ENCODE measurements around the gene ARID3B. TPM values are rescaled to one million over a fixed set of nuclear protein-coding genes. Genes with fewer than 3 reads are reported as not detected.
"Not testable (repeated sequence)": the region's sequence is repeated elsewhere in the genome, so short reads cannot be mapped to it uniquely, and the experiment has no call there.

Gene ARID3B, protein sequence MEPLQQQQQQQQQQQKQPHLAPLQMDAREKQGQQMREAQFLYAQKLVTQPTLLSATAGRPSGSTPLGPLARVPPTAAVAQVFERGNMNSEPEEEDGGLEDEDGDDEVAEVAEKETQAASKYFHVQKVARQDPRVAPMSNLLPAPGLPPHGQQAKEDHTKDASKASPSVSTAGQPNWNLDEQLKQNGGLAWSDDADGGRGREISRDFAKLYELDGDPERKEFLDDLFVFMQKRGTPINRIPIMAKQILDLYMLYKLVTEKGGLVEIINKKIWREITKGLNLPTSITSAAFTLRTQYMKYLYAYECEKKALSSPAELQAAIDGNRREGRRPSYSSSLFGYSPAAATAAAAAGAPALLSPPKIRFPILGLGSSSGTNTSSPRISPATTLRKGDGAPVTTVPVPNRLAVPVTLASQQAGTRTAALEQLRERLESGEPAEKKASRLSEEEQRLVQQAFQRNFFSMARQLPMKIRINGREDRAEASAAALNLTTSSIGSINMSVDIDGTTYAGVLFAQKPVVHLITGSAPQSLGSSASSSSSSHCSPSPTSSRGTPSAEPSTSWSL
- 10 to 100 TPM; 39.4 to 43.0 TPM for total RNA-seq

DNA sequence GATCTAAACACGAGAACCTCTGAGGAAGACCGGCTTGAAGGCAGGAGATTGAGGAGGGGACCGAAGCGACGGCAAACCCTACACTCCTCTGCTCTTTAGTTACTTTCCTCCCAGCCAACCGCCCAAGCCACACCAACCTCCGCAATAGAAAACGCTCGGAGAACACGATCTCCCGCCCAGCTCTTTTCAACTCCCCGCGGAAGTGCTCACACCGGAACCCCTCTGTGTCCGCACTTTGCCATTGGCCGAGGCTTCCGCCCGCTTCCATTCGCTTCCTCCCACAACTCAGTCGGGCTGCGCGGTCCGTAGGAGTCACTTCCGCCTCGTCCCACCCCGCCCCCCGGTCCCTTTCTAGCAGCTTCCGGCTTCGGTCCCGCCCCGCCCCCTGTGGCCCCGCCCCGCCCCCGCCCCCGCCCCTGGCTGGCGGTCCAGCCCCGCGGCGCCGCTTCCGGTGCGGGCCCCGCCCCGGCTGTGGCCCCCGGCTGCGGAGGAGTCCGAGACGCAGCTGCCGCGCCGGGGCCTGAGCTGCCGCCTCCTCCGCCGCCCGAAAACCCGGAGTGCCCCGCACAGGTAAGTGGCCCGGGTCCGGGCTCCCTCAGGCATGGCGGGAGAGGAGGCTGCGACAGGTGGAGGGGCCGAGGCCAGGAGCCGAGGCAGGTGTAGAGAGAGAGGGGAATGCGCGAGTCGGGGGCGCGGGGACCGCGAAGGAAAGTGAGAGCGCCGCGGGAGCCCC is at the start of gene ARID3B:
Gene ARID3B (plus strand): TSS at position 460 of the 733 bp plus-strand sequence. CDS start 2,717 bp downstream, outside the sequence.
- Mint-ChIP-seq H3K27me3 (no peaks in the 10 kb centered on the region), H3K36me3 (peaks cover 29% of the 10 kb centered on the region), H3K27ac (peak within 1 kb of the TSS; percentile 97), H3K9me3 (no peaks in the 10 kb centered on the region), H3K4me1 (peaks cover 42% of the 10 kb centered on the region), H3K4me3 (peak within 1 kb of the TSS; percentile 94)
- POLR2A ChIA-PET = interaction anchor here (0.7 to 4.2 kb wide), 24 partner anchors 9 to 911 kb away, joined by 3 to 47 read pairs (median 6); partner anchors contain the start of genes CLK3, CSK, SIN3A and UBL7
- DNase-seq (peak; percentile 88), ATAC-seq (ENCODE audit: low read depth) (peak; percentile 92)

DNA sequence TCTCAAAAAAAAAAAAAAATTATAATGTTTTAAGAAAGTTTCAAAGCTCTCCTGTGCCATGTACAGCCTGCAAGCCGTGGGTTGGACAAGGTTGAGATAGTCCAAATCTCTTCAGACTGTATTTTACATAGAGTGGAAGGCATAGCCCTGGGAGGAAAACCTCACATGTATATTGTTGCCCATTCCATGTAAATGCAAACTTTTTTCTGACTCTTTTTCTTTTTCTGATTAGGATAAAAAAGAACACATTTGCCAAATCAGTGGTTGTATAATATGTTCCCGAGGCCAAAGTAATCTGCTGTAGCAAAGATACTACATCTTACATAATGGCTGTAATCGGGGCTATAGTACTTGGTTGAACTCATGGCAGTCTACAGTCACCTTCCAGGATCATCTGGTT is 44.4 kb upstream of the ARID3B start:
- POLR2A ChIA-PET = no interaction called here
- H3K4me3 Mint-ChIP-seq = no peak overlapping the region
- no peaks in the 10 kb centered on the region for H3K9me3 Mint-ChIP-seq

DNA sequence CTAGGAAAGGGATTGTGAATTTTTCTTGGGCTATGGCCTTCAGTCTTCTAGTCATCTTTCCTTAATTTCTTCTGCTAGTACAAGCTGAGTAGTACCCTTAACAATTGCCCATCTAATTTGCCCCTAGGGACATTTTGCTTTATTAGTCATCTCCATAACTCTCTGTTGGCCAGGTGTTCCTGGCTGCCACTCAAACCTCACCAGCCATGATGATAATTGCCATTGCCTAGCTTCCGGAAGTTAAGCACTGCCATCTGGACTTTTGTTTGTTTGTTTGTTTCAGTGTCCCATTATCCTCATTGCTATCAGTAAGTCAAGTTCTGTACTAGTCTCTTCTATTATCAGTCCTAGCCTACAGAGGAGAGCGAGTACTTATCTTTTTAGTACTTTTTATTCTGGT is 43.4 kb upstream of the ARID3B start:
- H3K27ac Mint-ChIP-seq = no peak overlapping the region
- peaks cover 8% of the 10 kb centered on the region for H3K36me3 Mint-ChIP-seq
- no peak overlapping the region for H3K4me3 Mint-ChIP-seq
- no peaks in the 10 kb centered on the region for H3K9me3 Mint-ChIP-seq
- ATAC-seq (ENCODE audit: low read depth) = no peak
- peaks cover 2% of the 10 kb centered on the region for H3K4me1 Mint-ChIP-seq
- POLR2A ChIA-PET = no interaction called here
- no peaks in the 10 kb centered on the region for H3K27me3 Mint-ChIP-seq
- no peak for DNase-seq

More for the DNA sequence above, 44.4 kb upstream of the ARID3B start:
- no peak for ATAC-seq (ENCODE audit: low read depth)
- Mint-ChIP-seq H3K4me1 (no peaks in the 10 kb centered on the region), H3K36me3 (peaks cover 6% of the 10 kb centered on the region), H3K27me3 (no peaks in the 10 kb centered on the region), H3K27ac (no peak overlapping the region)
- no peak for DNase-seq

DNA sequence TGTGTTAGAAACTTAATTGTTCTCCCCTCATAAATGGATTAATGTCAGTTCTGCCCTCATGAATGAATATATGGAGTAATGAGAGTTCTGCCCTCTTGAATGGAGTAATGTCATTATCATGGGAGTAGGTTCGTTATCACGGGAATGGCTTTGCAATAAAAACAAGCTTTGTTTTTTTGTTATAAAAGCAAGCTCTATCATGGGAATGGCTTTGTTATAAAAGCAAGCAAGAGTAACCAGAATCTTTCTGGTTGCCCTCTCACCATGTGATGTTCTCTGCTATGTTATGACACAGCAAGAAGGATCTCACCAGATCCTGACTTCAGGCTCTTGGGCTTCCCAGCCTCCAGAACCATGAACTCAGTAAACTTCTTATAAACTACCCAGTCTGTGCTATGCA is 41.7 kb upstream of the ARID3B start:
- no peaks in the 10 kb centered on the region for H3K27me3 Mint-ChIP-seq
- POLR2A ChIA-PET = no interaction called here
- H3K4me1 Mint-ChIP-seq = peaks cover 5% of the 10 kb centered on the region
- ATAC-seq (ENCODE audit: low read depth) (no peak), DNase-seq (no peak)
- no peak overlapping the region for H3K4me3 Mint-ChIP-seq
- no peaks in the 10 kb centered on the region for H3K9me3 Mint-ChIP-seq
- H3K27ac Mint-ChIP-seq = no peak overlapping the region
- peaks cover 16% of the 10 kb centered on the region for H3K36me3 Mint-ChIP-seq

DNA sequence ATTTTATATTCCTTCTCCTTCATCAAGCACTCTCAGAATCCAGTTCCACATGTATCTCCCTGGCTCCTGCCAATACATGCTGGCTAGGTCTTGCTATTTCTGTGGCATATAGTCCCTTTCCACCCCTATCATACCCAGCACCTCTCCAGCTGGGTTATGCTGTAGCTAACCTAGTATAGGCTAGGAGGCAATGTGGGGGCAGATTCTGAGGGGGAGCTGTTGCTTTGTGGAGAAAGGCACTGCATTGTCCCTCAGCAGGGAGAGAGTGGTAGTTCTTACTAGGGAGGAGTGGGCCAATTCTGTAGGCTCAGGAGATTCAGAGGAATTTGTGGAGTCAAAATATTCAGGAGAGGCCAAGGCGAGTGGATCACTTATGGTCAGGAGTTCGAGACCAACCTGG is 40.6 kb upstream of the ARID3B start:
- Mint-ChIP-seq H3K27me3 (no peaks in the 10 kb centered on the region), H3K4me1 (peaks cover 5% of the 10 kb centered on the region), H3K9me3 (no peaks in the 10 kb centered on the region), H3K27ac (no peak overlapping the region), H3K36me3 (peaks cover 16% of the 10 kb centered on the region), H3K4me3 (no peak overlapping the region)
- ATAC-seq (ENCODE audit: low read depth) (no peak), DNase-seq (no peak)
- POLR2A ChIA-PET = interaction anchor here (0.6 kb wide), 1 partner anchor 28 kb away, joined by 4 read pairs; no protein-coding TSS in a partner anchor

DNA sequence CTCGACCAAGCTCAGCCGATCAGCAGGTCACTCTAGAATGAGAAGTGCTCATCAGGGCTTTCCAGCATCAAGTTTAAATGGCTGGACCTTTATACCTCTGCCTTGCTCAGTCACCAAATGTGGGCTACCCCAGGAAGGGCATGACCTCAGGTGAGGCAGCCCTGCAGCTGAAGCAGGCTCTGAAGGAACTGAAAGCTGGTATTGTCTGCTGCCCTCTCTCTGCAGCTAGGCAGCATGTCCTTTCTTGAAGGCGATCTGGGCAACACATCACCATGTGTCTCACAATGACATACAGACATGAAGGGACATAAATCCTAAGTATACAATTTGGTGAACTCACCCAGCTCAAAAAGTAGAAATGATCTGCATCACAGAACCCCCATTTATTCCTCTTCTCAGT is 38.7 kb upstream of the ARID3B start:
- no peak overlapping the region for H3K4me3 Mint-ChIP-seq
- no peak for DNase-seq
- POLR2A ChIA-PET = interaction anchor here (0.6 to 1.2 kb wide), 3 partner anchors 14 to 85 kb away, joined by 3 to 4 read pairs (median 3); partner anchors contain the start of gene ARID3B
- no peaks in the 10 kb centered on the region for H3K9me3 Mint-ChIP-seq
- ATAC-seq (ENCODE audit: low read depth) = peak; percentile 54
- peaks cover 5% of the 10 kb centered on the region for H3K4me1 Mint-ChIP-seq
- no peak overlapping the region for H3K27ac Mint-ChIP-seq
- no peaks in the 10 kb centered on the region for H3K27me3 Mint-ChIP-seq
- H3K36me3 Mint-ChIP-seq = peaks cover 17% of the 10 kb centered on the region

DNA sequence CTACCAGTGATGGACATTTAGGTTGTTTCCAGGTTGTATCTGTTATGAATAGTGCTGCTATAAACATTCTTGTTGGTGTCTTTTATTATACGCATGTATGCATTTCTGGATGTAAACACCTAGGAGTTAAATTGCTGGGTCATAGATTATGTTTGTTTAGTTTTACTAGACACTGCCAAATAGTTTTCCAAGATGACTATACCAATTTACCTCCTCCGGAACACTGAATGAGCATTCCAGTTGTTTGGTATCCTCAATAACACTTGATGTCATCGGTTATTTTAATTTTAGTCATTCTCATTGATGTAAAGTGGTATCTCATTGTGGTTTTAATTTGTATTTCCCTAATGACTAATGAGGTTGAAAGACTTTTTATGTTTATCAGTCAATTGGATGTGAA is 36.6 kb upstream of the ARID3B start:
- H3K27me3 Mint-ChIP-seq = no peaks in the 10 kb centered on the region
- DNase-seq (no peak), ATAC-seq (ENCODE audit: low read depth) (no peak)
- H3K9me3 Mint-ChIP-seq = no peaks in the 10 kb centered on the region
- peaks cover 17% of the 10 kb centered on the region for H3K36me3 Mint-ChIP-seq
- no peak overlapping the region for H3K27ac Mint-ChIP-seq
- no peak overlapping the region for H3K4me3 Mint-ChIP-seq
- peaks cover 5% of the 10 kb centered on the region for H3K4me1 Mint-ChIP-seq
- POLR2A ChIA-PET = no interaction called here

DNA sequence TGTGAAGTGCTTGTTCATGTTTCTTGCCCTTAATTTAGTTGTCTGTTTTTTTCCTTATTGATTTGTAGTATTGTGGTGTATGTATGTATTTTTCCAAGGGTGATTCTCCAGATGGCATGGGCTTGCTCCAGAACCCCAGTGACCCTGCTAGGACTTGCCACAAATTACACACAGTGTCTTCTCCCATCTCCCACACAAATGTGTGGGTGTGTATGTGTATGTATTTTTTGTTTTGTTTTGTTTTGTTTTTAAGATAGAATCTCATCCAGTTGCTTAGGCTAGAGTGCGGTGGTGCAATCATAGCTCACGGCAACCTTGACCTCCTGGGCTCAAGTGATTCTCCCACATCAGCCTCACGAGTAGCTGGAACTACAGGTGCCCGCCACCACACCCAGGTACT is 36.2 kb upstream of the ARID3B start:
- no peaks in the 10 kb centered on the region for H3K9me3 Mint-ChIP-seq
- H3K4me1 Mint-ChIP-seq = peaks cover 5% of the 10 kb centered on the region
- no peaks in the 10 kb centered on the region for H3K27me3 Mint-ChIP-seq
- DNase-seq = no peak
- H3K27ac Mint-ChIP-seq = no peak overlapping the region
- ATAC-seq (ENCODE audit: low read depth) = no peak
- POLR2A ChIA-PET = no interaction called here
- H3K36me3 Mint-ChIP-seq = peaks cover 17% of the 10 kb centered on the region
- H3K4me3 Mint-ChIP-seq = no peak overlapping the region

DNA sequence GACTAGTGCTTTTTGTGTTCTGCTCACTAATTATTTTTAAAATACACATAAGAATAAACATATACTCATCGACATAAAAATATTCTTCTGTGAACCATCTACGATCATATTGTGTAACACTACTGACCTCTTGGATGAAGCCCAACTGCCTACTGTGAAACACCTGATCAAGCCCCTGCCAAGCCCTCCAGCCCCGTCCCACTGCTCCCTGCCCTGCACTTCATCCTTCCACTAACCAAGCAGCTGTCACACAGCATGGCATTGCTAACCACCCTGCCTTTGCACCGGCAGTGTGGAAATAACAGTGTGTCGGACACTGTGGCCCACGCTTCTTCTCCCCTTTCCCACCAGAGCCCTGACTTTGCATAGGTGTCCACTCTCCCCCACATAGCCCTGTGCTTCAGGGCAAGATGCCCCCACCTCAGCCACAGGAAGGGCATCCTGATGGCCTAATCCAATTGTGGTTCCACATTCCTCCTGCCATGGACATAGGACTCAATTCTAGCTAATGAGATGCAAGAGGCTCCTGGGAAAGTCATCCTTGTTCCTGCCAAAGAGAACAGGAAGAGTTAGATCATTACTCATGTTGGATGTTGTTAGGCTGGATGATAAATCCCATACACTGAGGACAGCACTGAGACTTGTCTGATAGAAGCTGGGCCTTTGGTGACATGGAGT is 35.0 kb upstream of the ARID3B start:
- no peak overlapping the region for H3K4me3 Mint-ChIP-seq
- no peak for ATAC-seq (ENCODE audit: low read depth)
- POLR2A ChIA-PET = no interaction called here

DNA sequence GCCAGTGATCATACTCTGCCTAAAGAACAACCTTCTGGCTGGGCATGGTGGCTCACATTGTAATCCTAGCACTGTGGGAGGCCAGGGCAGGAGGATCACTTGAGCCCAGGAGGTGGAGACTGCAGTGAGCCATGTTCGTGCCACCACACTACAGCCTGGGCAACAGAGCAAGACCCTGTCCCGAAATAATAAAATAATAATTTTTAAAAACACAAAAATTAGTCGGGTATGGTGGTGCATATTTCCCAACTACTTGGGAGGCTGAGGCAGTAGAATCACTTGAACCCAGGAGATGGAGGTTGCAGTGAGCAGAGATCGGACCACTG is 34.5 kb upstream of the ARID3B start:
- Mint-ChIP-seq H3K9me3 (no peaks in the 10 kb centered on the region), H3K36me3 (peaks cover 17% of the 10 kb centered on the region), H3K4me3 (no peak overlapping the region), H3K27me3 (no peaks in the 10 kb centered on the region), H3K27ac (no peak overlapping the region), H3K4me1 (peaks cover 9% of the 10 kb centered on the region)
- POLR2A ChIA-PET = no interaction called here
- ATAC-seq (ENCODE audit: low read depth) = no peak
- no peak for DNase-seq

More for the DNA sequence above, 35.0 kb upstream of the ARID3B start:
- no peak for DNase-seq
- H3K9me3 Mint-ChIP-seq = no peaks in the 10 kb centered on the region
- no peak overlapping the region for H3K27ac Mint-ChIP-seq
- H3K4me1 Mint-ChIP-seq = peaks cover 5% of the 10 kb centered on the region
- H3K36me3 Mint-ChIP-seq = peaks cover 17% of the 10 kb centered on the region
- H3K27me3 Mint-ChIP-seq = no peaks in the 10 kb centered on the region

DNA sequence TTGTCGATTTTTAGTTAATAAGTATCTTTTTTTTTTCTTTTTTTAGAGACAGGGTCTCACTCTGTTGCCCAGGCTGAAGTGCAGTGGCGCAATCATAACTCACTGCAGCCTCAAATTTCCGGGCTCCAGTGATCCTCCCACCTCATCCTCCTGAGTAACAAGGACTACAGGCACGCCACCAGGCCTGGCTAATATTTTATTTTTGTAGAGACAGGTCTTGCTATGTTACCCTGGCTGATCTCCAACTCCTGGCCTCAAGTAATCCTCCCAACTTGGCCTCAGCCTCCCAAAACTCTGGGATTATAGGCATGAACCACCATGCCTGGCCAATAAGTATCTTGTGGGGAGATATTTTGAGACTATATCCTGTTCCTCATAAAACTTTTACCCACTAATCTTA is 29.4 kb upstream of the ARID3B start:
- POLR2A ChIA-PET = interaction anchor here (0.5 to 1.3 kb wide), 2 partner anchors 20 to 29 kb away, joined by 6 to 7 read pairs; partner anchors contain the start of gene ARID3B
- DNase-seq (no peak), ATAC-seq (ENCODE audit: low read depth) (no peak)
- Mint-ChIP-seq H3K4me3 (peak overlapping the region; percentile 50), H3K9me3 (no peaks in the 10 kb centered on the region), H3K4me1 (peaks cover 21% of the 10 kb centered on the region), H3K36me3 (peaks cover 8% of the 10 kb centered on the region), H3K27ac (peak overlapping the region; percentile 82), H3K27me3 (no peaks in the 10 kb centered on the region)

DNA sequence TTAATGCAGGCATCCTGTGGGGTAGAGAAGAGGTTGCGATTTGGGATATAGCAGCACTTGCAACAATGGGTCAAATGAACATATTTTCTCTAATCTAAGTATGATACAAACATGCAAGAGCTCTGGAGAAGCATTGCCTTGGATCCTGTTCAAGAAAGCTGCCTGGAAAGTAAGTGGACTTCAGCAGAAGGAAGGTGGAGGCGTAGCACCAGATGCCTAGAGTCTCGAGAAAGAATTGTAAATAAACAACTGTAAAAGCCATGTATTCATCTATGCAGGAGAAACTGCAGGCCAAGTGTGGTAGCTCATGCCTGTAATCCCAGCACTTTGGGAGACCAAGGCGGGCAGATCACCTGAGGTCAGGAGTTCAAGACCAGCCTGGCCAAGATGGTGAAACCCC is 27.0 kb upstream of the ARID3B start:
- peak overlapping the region; percentile 57 for H3K27ac Mint-ChIP-seq
- POLR2A ChIA-PET, H3K36me3 Mint-ChIP-seq: not testable (repeated sequence)

DNA sequence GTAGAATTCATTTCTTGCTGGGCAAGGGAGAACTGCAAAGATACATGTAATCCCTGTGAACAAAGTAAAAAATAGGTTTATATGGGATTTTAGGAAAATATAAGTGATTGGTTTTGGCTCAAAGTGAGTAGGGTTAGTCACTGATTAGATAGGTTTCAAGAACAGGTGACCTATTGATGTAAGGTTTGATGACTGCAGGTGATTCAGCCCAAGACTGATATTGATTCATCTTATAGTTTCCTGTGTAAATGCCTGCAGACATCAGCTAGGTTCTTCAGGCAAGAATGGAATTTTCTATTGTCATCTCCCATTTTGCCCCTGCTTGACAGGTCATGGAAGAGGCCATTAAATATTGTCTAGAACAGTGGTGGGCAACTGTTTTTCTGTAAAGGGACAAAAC is 23.9 kb upstream of the ARID3B start:
- POLR2A ChIA-PET = no interaction called here
- H3K27me3 Mint-ChIP-seq = peaks cover 1% of the 10 kb centered on the region

More for the DNA sequence above, 27.0 kb upstream of the ARID3B start:
- H3K4me1 Mint-ChIP-seq = peaks cover 21% of the 10 kb centered on the region
- not testable (repeated sequence) for H3K9me3 Mint-ChIP-seq; DNase-seq; ATAC-seq (ENCODE audit: low read depth); H3K27me3 Mint-ChIP-seq; H3K4me3 Mint-ChIP-seq

More for the DNA sequence above, 23.9 kb upstream of the ARID3B start:
- ATAC-seq (ENCODE audit: low read depth) = no peak
- H3K27ac Mint-ChIP-seq = no peak overlapping the region
- no peaks in the 10 kb centered on the region for H3K9me3 Mint-ChIP-seq
- no peak overlapping the region for H3K4me3 Mint-ChIP-seq
- no peak for DNase-seq
- peaks cover 11% of the 10 kb centered on the region for H3K4me1 Mint-ChIP-seq
- H3K36me3 Mint-ChIP-seq = peaks cover 6% of the 10 kb centered on the region
